ENCODE data around the gene CDH6. TPM values are rescaled to one million over a fixed set of nuclear protein-coding genes. Genes with fewer than 3 reads are reported as not detected.
A peak's percentile ranks its signal among the peaks of the same experiment; 100 is the strongest.

Gene CDH6
- total and polyA plus RNA-seq, 2 experiments from 2014 or later = 0.60 to 1.1 TPM

GRCh38 chr5:31158686-31159085 lies 34.8 kb upstream of the CDH6 start (continued):
- TF ChIP-seq ETS1 (IDR thresholded peaks at IDR 0.05) (no peak), ZNF114 (CRISPR knock-in tag; IDR thresholded peaks at IDR 0.05) (no peak), ZNF331 (CRISPR knock-in tag; IDR thresholded peaks at IDR 0.05; ENCODE audit: low read depth) (no peak)

DNA sequence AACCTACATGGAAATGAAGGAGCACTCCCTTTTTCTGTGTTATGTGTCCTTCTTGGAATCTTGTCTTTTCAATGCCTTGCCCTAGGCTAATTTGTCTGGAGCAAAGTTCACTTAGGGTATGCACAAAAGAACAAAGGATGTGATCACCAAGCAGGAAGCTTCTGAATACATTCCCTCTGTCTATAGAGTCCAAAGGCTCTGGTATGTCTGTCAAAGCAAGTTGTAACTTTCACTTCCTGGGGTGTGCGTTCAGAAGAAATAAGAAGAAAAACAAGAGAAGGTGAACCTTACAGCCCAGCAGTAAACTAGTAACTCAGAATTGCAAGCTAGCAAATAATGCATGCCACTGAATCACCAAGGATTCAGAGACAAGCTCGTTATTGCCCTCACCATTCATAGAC lies 31.7 kb upstream of the CDH6 start:
- Histone ChIP-seq H4K20me1 (replicated peaks; ENCODE audit: insufficient read depth) (no peaks in the 10 kb centered on the region), H3K36me3 (ENCODE audit: insufficient read depth) (no peaks in the 10 kb centered on the region), H3K27ac (ENCODE audit: low read depth) (no peak overlapping the region), H3K79me2 (replicated peaks; ENCODE audit: insufficient read depth) (no peaks in the 10 kb centered on the region), H3K27me3 (ENCODE audit: insufficient read depth) (no peaks in the 10 kb centered on the region), H2AFZ (no peak overlapping the region), H3K4me3 (no peak overlapping the region), H3K9me2 (ENCODE audit: insufficient read depth) (no peaks in the 10 kb centered on the region), H3F3A (replicated peaks; ENCODE audit: low read depth) (no peaks in the 10 kb centered on the region), H3K4me2 (no peak overlapping the region; the same call in 1 of the 2 replicates), H3K4me1 (ENCODE audit: insufficient read depth) (peaks cover 10% of the 10 kb centered on the region)
- DNase-seq (ENCODE audit: low spot score) (peak; percentile 52), ATAC-seq (peak; percentile 72)
- H3K9me3 Mint-ChIP-seq = no peaks in the 10 kb centered on the region
- H3K4me3 Mint-ChIP-seq = no peak overlapping the region
- no peaks in the 10 kb centered on the region for H3K27me3 Mint-ChIP-seq (ENCODE audit: insufficient read depth, low read depth, poor library complexity)
- no peak for TF ChIP-seq NANOG (IDR thresholded peaks at IDR 0.05; ENCODE audit: borderline replicate concordance)
- TF ChIP-seq, protein P1, sequence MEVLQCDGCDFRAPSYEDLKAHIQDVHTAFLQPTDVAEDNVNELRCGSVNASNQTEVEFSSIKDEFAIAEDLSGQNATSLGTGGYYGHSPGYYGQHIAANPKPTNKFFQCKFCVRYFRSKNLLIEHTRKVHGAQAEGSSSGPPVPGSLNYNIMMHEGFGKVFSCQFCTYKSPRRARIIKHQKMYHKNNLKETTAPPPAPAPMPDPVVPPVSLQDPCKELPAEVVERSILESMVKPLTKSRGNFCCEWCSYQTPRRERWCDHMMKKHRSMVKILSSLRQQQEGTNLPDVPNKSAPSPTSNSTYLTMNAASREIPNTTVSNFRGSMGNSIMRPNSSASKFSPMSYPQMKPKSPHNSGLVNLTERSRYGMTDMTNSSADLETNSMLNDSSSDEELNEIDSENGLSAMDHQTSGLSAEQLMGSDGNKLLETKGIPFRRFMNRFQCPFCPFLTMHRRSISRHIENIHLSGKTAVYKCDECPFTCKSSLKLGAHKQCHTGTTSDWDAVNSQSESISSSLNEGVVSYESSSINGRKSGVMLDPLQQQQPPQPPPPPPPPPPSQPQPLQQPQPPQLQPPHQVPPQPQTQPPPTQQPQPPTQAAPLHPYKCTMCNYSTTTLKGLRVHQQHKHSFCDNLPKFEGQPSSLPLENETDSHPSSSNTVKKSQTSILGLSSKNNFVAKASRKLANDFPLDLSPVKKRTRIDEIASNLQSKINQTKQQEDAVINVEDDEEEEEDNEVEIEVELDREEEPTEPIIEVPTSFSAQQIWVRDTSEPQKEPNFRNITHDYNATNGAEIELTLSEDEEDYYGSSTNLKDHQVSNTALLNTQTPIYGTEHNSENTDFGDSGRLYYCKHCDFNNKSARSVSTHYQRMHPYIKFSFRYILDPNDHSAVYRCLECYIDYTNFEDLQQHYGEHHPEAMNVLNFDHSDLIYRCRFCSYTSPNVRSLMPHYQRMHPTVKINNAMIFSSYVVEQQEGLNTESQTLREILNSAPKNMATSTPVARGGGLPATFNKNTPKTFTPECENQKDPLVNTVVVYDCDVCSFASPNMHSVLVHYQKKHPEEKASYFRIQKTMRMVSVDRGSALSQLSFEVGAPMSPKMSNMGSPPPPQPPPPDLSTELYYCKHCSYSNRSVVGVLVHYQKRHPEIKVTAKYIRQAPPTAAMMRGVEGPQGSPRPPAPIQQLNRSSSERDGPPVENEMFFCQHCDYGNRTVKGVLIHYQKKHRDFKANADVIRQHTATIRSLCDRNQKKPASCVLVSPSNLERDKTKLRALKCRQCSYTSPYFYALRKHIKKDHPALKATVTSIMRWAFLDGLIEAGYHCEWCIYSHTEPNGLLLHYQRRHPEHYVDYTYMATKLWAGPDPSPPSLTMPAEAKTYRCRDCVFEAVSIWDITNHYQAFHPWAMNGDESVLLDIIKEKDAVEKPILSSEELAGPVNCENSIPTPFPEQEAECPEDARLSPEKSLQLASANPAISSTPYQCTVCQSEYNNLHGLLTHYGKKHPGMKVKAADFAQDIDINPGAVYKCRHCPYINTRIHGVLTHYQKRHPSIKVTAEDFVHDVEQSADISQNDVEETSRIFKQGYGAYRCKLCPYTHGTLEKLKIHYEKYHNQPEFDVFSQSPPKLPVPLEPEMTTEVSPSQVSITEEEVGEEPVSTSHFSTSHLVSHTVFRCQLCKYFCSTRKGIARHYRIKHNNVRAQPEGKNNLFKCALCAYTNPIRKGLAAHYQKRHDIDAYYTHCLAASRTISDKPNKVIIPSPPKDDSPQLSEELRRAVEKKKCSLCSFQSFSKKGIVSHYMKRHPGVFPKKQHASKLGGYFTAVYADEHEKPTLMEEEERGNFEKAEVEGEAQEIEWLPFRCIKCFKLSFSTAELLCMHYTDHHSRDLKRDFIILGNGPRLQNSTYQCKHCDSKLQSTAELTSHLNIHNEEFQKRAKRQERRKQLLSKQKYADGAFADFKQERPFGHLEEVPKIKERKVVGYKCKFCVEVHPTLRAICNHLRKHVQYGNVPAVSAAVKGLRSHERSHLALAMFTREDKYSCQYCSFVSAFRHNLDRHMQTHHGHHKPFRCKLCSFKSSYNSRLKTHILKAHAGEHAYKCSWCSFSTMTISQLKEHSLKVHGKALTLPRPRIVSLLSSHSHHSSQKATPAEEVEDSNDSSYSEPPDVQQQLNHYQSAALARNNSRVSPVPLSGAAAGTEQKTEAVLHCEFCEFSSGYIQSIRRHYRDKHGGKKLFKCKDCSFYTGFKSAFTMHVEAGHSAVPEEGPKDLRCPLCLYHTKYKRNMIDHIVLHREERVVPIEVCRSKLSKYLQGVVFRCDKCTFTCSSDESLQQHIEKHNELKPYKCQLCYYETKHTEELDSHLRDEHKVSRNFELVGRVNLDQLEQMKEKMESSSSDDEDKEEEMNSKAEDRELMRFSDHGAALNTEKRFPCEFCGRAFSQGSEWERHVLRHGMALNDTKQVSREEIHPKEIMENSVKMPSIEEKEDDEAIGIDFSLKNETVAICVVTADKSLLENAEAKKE (CRISPR knock-in tag; IDR thresholded peaks at IDR 0.05) = peak; percentile 46; the same call in 1 of the 2 replicates
- H3K4me1 Mint-ChIP-seq = peaks cover 24% of the 10 kb centered on the region
- H3K36me3 Mint-ChIP-seq (ENCODE audit: low read depth) = no peaks in the 10 kb centered on the region
- H3K27ac Mint-ChIP-seq = peak overlapping the region; percentile 8; the same call in 1 of the 2 replicates
